Retinal pigment epithelial cell (primary cell): ENCODE measurements around the gene NUCKS1.

ENCODE experiments used
- DNase-seq: peaks from one replicate; pipeline ENCODE4 v3.0.0-alpha.2; 2010; ENCODE audit warnings: low read depth
- H3K4me3 ChIP-seq: 2 replicates; pipeline ENCODE4 v1.5.1; 2011; ENCODE audit warnings: mild to moderate bottlenecking, low read length, control low read depth, moderate library complexity
- TF ChIP-seq, protein P1 (sequence below): conservative IDR thresholded peaks from 2 replicates; pipeline ENCODE4 v1.5.1; 2011; ENCODE audit warnings: low read depth, low read length, control low read depth, inconsistent platforms

NUCKS1 gene

DNA sequence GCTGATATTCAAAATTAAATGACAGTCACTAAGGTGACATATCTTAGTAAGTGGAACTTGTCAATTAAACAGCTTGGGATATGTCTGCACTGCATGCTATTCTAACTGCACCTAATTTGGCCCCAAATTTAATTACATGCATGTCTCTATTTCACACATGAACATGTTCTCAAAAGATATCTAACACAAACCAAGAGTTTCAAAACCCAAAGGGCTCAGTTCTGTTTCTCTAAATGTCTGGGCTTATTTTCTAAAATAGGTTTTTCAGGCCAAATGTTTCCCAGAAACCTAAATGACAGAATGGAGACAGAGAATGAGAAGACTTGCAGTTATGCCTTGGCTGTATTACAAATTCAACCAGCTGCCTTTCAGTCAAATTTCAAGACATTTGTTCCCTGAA lies 14.0 kb upstream of the NUCKS1 start:
- H3K4me3 ChIP-seq: no peak overlapping the region
- DNase-seq: no peak
- TF ChIP-seq, protein P1, sequence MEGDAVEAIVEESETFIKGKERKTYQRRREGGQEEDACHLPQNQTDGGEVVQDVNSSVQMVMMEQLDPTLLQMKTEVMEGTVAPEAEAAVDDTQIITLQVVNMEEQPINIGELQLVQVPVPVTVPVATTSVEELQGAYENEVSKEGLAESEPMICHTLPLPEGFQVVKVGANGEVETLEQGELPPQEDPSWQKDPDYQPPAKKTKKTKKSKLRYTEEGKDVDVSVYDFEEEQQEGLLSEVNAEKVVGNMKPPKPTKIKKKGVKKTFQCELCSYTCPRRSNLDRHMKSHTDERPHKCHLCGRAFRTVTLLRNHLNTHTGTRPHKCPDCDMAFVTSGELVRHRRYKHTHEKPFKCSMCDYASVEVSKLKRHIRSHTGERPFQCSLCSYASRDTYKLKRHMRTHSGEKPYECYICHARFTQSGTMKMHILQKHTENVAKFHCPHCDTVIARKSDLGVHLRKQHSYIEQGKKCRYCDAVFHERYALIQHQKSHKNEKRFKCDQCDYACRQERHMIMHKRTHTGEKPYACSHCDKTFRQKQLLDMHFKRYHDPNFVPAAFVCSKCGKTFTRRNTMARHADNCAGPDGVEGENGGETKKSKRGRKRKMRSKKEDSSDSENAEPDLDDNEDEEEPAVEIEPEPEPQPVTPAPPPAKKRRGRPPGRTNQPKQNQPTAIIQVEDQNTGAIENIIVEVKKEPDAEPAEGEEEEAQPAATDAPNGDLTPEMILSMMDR: no peak

DNA sequence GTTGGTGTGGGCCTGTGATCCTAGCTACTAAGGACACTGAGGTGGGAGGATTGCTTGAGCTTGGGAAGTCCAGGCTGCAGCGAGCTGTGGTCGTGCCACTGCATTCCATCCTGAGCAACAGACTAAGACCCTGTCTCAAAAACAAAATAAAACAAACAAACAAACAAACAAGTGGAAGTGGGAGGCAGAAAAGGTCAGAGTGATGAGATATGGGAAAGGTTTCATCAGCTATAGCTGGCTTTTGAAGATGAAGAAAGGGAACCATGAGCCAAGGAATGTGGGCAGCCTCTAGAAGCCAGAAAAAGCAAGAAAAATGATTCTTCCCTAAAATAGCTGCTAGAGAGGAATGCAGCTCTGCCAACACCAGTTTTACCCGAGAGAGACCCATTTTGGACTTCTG lies 10.6 kb upstream of the NUCKS1 start:
- H3K4me3 ChIP-seq: no peak overlapping the region
- TF ChIP-seq, protein P1: no peak
- DNase-seq: no peak

DNA sequence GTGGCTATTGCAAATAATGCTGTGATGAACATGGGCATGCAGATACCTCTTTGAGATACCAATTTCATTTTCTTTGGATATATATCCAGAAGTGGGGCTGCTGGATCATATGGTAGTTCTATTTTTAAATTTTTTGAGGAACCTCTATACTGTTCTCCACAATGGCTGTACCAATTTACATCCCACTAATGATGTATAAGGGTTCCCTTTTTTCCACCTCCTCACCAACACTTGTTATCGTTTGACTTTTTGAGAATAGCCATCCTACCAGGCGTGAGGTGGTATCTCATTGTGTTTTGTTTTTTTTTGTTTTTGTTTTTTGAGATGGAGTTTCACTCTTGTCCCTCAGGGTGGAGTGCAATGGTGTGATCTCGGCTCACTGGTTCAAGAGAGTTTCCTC lies 6.6 kb upstream of the NUCKS1 start:
- TF ChIP-seq, protein P1: no peak
- no peak overlapping the region for H3K4me3 ChIP-seq
- no peak for DNase-seq

DNA sequence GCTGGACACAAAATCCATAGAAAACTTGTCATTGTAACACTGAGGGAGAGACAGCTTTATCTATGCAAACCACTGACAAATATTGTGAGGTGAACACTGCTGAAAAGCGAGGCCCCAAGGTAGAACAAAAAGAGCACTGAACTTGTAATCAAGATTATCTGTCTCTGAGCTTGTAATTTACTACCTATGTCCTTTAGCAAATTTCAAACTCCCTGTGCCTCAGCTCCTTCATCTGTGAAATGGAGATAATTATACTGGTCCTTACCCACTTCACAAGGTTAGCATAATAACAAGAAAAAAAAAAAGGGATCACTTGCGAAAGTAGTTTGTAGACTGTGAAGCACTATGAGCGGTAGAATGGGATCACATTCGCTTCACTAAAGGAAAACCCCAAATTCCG lies 4.9 kb upstream of the NUCKS1 start:
- TF ChIP-seq, protein P1: no peak
- no peak for DNase-seq
- no peak overlapping the region for H3K4me3 ChIP-seq

DNA sequence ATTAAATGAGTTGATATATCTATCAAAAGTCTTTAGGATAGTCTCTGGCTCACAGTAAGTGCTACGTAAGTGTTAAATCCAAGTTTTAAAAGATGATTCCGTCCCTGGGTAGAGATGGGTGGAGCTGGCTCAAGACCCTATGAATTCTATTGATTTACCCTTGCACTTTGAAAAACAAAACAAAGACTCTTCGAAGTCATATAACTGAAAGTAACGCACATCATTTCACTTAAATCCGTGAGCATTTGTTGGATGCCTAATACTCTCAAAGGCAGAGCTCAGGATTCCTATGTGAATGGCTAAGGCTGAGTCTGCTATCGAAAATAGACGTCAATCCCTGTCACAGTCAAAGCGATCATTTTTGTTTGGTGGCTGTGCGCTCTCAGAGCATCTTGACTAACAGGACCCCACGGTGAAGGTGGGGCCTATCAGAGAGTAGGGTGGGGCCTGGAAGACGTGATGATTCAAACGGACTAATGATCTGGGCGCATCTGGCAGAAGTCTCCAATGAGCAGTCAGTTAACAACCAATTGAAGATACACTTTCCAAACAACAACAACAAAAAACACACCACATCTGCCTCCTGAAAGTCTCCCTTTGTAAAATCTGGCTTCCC lies 1.2 kb upstream of the NUCKS1 start:
- H3K4me3 ChIP-seq: no peak overlapping the region

DNA sequence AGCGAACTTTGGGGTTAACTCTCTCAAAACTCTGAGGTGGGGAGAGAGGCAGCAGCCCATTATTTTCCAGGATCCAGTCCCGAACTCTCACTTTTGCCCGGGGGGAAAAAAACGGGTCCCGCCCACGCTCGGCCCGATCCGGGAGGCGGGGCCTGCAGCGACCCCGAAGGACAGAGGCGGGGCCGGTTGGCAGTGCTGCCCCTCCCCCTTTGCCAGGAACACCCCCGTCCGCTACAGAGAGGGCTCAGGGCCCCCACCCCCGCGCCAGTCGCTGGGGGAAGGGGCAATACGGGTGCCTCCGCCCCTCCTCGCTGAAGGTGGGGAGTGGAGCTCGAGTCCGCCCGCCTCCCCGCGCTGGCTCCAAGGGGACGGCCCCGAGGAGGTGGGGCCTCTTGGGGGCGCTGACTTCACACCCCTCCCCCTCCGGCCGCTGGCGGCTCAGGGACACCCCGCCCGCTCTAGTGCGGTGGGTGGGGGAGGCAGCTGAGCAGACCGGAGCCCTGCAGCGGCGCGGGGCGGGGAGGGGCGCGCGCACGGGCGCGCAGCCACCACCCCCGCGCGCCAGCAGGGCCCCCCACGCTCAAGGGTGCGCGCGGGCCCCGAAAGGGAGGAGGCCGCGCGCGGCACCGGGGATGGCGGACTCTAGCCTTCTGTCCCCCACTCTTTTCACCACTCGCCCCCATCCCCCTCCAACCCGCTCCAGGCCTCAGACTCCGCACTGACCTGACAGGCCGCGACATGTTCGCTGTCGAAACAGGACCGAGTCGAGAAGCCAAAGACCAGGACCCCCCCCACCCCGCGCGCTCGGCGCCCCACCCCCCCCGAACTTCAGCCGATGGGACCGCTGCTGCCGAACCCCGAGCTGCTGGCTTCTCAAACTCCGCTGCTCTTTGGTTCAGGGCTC lies 496 bp downstream of the NUCKS1 start:
- peak overlapping the region; percentile 98 for H3K4me3 ChIP-seq
- TF ChIP-seq, protein P1: no peak
- peak; percentile 86 for DNase-seq

More for the DNA sequence above, 1.2 kb upstream of the NUCKS1 start:
- TF ChIP-seq, protein P1: no peak
- DNase-seq: no peak
